ENCODE measurements around the gene PPFIA2.

Gene PPFIA2

DNA sequence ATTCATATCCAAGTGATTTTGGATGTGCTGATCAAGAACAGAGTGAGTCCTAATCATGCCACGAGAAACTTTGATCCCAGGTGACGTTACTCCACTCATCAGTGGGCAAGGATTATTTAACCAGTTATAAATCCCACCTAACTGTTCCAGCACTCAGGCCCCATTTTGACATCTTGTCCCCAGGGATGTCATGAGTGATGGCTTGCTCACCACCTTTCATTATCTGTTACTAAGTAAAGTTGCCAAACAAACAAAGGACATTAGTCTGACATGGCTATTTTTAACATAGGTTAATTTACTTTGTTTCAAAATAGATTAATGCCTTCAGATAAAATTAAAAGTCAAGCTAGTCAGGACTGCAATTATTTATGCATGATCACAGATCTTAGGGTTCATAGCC lies 425.3 kb downstream of the PPFIA2 start:
- no peak for DNase-seq

DNA sequence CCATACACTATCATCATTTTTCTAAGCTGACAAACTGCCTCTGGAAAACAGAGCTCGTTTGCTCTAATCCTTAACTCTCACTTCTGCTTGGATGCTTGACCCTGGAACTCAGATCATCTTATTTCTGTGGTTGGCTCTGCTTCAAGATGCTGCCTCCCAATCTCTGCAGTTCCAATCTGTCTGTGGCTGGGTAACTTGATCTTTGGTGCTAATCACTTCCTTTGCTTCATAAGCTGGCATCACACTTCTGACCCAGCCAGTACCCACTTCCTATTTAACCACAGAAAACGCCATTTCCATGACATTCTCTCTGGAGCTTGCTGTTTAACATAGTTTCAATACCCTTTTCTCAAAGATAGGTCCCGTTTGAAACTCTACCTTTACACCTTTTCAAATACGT lies 427.1 kb downstream of the PPFIA2 start:
- no peak for DNase-seq

DNA sequence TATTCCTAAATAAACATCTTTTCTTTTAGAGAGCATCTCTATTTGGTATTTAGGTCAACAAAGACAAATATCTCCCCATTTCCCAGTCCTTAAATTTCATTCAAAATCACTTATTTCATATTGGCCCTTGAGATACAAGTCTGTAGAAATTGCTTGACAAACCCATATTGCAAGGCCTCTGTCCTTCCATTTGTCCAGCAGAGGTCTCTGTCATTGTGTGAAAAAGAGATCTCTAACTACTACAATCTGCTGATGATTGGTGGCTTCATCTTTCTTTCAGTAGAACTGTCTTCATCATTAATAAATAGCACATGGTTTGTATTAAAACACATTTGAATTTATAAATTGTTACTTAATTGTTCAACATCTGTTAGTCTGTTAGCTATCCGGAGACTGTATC lies 428.7 kb downstream of the PPFIA2 start:
- DNase-seq = no peak

DNA sequence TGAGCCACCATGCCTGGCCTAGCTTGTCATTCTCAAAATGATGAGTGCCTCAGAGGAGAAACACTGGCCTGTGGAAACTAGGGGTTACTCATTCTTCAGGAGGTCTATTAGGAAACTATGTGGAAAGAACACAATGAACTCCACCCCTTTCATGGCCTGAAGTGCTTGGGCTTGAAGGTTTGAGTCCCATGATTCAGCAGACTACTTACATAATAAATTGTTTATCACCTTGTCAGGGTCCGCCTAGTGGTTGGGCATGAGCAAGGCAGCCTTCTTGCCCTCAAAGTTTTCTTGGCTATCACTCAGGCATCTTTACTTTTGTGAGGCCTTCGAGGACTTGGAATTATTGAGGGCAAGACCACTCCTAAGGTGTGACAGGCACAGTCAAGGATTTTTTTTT lies 430.1 kb downstream of the PPFIA2 start:
- DNase-seq = no peak

DNA sequence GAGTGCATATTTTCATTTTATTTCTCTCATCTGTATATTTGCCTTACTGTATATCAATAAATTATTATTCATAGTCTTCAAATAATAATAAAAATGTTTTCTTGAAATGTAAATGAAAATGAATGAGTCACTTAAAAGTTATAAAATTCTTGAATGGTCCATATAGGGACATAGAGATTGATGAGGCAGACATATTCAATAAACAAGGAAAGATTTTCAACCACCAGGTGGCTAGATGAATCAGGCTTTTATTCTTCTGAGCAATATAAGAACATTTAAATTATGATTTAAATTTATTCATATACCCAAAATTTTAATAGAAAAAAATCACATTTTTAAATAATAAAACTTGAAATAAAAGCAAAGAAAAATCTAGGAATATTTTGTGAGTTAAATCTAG lies 431.7 kb downstream of the PPFIA2 start:
- no peak for DNase-seq

DNA sequence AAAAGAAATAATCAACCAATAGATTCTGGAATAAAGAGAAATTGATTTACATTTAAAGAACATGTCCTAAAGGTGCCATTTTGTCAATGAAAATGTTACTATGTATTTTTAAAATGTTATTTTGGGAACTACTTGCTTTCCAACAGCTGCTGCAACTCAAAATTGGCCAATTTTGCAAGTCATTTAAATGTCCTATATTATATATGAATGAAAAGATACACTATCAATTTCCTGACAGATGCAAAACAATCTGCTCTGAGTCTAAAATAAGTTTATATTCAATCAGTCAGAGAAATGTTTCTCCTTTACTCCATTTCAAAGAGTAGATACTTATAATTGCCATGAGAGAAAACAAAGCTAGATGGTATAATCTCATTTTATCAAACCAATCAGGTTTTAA lies 434.1 kb downstream of the PPFIA2 start:
- DNase-seq = no peak

DNA sequence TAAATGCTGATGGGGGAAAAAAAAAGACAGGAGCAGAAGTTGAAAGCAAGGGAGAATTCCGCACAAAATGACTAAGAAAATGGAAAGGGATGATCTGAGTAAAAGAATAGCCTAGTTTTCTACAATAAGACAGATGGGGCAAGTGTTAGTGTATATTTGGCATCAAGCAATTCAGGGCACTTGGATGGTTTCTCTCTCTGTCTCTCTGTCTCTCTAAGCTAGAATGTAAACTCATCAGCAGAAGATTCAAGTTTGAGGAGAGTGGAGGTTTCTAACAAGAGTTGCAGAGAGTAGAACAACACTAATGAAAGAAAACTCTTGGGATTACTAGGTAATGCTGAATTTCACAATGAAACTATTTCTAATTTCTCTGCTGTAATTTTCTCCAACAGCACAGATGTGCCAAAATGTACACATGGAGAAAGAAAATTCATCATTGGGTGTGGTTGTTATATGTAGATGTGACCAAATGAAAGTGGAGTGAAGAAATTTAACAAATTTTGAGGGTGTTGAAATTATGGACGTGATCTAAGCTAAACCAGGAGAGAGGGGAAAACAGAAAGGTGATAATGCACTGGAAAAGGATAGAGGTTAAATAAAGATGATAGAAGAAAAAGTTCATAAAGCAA lies 444.1 kb downstream of the PPFIA2 start:
- DNase-seq = no peak

DNA sequence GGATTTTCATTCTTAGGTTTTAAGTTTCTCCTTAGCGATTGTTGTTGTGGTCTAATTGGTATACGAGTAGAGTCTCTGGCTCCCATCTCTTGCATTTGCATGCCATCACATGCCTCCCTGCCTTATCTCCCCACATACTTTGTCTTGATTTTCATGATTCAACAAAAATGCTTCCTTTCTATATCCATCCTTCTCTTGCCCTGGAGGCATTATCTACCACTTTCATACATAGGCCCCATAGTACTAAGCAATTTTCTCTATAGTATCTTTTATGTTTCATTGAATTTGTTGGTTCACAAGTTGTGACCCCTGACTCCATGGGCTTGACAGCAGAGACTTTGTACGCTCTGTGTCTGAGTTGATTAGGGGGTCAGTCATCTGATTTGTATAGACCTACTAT lies 455.2 kb downstream of the PPFIA2 start:
- no peak for DNase-seq

DNA sequence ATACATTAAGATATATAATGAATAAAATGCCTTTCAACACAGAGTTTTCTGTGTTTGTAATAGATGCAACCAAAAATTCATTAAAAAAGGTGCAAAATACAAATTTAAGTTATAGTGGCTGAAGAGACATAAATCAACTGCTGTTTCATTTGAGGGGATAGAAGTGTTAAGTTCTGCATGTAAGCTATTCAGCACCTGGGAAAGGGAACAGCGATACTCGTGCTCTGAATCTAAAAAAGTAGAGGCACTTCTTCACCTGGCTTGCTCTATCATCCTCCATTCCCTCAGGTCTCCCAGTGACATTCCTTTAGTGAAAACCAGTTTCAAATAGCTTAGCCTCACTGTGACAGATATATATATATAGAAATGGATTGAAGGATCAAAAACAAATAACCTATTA lies 458.7 kb downstream of the PPFIA2 start:
- no peak for DNase-seq

DNA sequence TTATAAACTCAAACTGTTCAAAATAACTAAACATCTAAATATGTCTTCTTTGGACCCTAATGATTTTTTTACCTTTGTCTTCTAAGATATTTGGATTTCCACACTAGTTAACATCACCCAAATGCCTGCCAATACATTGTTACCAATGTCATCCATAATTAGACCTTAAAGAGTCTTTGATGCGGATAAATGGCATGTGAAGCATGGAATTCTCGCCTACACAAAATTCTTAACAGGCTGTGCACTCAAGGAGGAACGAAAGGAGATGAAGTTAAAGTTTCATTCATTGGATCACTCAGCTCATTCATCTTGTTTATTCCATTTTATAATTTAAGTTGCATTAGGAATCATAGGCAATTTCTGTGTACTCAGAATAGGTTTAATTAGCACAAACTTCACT lies 461.5 kb downstream of the PPFIA2 start:
- DNase-seq = no peak

DNA sequence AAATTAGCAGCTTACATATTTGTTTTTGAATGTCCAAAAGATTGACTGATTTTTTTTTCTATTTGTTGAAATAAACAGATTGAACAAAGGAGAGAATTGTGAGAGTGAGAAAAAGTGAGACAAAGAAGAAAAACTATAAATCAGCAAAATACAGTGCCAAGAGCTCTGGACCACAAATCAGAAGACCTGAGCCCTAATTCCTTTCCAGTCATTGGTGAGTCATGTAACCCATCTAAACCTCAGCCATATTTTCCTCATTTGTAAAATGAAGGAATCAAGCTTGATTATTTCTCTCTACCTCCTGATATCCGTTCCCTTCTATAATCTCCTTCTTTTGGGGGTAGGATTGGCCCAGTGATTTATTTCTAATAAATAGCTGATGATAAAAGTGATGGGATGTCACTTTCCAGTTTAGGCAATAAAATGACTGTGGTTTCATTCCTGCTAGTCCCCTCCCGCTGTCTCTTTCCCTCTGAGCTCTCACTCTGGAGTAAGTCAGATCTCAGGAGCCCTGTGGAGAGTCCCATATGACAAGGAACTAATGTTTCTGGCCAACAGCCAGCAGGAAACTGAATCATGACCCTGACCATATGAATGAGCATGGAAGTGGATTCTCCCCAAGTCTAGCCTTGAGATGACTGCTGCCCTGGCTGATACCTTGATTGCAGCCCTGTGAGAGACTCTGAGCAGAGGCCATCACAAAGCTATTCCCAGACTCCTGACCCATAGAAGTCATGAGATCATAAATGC lies 462.4 kb downstream of the PPFIA2 start:
- no peak for DNase-seq

DNA sequence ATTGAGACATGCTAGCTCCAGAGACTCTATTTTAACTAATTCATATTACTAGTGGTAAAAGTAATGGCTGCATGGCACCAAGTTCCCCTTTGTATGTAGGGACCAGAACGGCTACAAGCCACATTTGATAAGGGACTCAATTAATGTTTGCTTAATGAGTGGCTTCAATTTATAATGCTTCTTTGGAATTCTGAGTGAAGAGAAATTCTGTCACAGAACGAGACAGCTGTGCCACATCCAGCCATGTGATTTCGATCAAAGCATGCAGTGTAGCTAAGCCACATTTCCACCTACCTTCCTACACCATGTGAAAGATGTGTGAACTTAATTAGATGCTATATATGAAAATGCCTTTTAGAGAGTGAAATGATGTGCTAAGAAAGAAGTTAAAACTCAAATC lies 463.9 kb downstream of the PPFIA2 start:
- no peak for DNase-seq

DNA sequence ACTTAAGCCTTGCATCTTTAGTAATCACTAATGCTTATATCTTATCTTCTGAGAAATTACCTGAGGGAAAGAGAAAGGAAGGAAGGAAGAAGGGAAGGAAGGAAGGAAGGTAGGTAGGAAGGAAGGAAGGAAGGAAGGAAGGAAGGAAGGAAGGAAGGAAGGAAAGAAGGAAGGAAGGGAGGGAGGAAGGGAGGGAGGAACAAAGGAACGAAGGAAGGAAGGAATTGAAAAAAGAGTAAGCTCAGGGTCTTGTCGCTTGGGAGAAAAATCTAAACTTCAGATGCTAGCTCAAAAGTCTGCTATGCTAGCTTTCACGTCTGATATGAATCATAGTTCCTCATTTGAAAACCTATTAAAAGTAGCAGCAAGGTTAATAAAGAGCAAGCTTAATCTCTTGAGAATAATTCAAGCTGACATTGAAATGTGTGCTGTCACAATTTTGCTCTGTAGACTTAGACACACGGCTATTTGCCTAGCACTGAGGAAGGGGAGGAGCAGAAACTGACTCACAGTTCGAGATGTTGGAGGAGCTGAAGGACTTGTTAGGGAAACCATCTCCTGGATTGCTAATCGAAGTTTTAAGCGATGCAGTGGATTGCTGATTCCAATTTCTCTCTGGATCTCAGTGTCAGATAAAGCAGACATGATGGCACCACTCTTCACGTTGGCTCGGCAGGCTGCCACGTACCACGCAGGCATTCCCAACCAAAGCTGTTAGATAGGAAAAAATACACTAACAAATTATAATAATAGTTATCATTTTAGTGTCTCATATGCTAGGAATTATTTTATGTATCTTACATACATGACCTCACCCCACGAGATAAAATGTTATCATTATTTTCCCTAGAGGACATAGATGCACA lies 464.6 kb downstream of the PPFIA2 start:
- no peak for DNase-seq

DNA sequence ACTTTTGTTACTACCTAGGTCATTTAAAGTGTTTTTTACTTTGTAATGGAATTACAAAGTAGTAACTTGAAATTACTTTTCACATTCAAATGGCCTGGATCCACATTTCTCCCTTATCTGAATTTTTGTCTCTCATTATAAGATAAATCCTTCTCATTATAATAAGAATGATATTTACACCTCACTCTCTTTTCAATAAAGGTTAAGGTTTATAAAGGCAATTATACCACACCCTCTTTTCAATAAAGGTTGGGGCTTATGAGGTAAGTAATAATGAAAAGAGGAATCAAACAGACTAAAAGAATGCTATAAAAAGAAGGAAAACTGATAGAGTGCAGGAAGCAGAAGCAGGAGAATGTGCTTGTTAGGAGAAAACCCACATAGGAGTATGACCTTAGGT lies 470.5 kb downstream of the PPFIA2 start:
- no peak for DNase-seq

DNA sequence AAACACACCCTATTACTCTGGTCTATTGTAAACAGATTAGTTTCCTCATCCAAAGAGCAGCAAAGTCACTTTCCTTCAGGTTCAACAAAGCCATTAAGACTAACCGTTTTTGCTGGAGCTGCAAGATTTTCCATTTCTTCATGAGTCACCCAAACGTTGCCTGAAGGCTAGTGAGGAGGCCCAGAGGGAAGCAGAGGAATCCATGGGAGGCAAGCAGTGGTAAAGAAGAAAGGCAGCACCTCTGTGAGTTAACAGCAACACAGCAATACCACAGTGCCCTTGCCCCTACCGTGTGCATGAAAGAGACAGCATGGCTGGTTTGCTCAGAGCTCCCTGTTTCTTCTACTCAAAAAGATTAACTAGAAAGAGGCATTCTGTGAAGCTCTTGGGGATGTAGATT lies 475.0 kb downstream of the PPFIA2 start:
- no peak for DNase-seq

DNA sequence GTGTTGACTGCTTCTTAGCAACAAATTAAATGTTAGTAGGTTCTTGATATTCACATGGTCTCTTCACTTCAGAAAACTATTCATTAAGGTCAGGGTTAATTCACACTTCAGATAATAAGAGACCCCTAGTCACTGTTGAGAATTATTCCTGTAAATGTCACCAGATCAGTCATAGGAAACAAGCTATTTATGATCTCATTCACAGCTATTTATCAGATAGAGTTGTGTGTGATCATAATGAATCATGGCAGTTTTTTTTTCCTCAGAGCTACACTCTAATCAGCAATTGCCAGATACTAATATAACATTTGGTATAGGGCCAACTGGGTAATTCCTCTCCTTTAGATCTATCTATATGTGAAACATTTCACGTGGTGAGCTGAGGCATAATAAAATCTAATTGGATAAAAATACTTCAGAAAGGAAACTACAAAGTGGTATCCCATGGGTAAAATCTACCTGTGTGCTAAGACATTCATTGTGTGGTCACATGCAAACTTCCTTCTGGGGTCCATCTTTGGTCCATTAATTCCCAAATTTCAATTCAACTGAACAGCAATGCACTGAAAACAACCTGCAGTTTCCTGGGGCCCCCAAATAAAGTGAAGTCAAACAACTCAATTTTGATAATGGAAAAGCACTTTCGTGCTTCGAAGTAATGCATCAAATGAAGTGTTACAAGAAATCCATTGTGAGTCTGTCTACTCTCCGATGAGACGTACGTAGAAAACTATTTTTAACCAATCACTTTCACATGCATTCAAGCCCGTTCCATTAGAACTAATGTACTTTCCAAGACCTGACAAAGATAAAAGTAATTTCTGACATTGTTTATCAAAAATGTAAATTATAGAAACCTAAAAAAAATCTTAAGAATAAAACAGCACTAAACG lies 484.3 kb downstream of the PPFIA2 start:
- DNase-seq = no peak

DNA sequence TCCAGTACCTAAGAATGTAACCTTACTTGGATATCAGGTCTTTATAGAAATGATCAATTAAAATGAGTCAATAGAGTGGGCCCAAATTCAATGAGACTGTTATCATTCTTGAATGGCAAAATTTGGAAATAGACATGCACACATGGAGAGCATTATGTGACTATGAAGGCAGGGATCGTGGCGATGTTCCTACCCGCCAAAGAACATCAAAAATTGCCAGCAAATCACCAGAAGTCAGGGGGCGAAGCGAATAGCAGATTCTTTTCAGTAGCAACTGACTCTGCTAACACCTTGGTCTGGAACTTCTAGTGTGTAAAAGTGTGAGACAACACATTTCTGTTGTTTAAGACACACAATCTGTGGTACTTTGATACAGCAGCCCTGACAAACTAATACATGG lies 488.8 kb downstream of the PPFIA2 start:
- no peak for DNase-seq

DNA sequence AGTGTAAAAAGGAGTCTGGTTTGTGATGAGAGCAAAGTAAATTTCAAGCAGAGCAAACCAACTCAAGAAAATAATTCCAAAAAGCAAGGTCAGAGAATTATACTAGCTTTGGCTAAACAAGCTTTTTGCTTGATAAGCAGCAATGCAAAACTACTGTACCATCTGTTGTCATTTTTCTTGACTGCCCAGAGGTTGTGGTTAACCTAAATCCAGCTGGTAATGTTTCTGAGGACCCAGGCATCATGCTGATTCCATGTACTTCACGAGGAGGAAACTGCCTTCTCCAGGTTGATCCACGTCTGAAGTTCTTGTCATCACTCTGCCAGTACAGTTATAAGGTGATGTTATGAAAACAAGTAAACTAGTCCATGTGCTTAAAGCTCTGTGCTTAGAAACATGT lies 496.1 kb downstream of the PPFIA2 start:
- DNase-seq = no peak

DNA sequence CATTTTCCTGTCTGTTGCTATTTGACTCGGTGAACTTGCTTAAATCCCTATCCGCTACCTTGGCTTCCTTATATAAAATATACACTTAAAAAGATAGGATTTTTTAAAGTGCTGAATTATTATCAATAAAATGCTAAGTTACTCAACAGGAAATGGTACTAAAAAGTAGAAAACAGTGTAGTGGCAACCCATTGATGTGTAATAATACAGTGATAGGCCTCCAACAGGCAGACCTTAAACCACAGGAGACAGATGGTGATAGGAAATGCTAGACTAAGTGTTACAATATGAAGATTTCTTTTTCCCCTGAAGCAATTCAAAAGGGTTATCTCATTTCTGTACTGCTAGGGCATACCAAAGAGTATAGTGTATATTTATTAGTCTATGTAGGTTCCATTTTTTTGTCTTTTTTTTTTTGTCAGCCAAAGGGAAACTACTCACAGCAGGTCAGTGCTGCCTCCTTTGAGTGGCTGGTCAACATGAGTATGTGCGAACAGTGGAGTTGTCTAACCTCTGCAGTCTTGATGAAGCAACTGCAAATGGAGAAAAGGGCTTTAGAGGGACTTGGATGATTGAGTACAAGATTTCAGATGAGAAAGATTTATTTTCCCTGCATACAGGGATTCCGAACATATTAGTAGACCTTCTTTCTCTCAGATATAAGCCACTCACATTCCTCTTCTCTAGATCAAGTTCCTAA lies 497.5 kb downstream of the PPFIA2 start:
- DNase-seq = no peak

DNA sequence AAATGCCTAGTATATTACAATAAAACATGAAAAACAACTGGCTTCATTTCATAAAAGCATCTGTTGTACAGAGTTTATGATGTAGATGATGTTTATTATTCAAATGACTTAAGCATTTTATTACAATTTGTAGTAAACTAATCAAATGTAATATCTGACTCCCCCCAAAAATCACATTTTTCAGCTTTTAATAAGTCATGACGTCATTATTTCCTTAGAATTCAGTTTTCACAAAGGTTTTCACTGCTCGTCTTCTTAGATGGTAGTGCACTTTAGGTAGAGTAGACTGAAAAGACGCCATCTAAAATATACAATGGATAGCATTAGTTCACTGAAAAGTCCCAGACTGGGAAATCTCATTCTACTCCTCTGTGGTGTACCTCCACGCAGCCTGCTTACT lies 499.8 kb downstream of the PPFIA2 start:
- DNase-seq = no peak

DNA sequence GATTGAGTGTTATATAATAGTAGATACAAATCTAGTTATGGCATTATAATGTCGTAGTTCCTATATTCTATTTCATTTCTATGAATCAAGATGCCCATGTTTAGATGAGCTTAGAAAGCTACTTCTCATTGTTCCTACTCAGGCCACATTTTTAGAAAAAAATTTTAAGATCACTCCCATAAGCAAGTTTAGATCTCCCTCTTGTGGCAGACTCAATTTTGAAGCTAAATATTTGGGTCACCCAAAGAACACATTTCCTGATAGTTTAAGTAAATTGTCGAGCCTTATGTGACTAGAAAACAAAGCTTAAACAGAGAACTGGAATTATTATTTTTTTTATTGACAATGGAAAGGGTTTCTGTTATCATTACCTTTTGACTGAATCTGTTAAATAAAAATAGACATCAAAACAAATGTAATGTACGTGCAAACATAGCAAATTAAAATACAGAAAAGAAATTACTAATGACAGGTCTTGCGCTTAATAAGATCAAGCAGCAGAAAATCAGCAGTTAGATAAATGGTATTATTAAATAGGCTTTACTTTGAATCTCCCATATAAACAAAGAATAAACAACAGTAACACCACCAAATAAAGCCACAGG lies 501.1 kb downstream of the PPFIA2 start:
- peak; percentile 4 for DNase-seq

DNA sequence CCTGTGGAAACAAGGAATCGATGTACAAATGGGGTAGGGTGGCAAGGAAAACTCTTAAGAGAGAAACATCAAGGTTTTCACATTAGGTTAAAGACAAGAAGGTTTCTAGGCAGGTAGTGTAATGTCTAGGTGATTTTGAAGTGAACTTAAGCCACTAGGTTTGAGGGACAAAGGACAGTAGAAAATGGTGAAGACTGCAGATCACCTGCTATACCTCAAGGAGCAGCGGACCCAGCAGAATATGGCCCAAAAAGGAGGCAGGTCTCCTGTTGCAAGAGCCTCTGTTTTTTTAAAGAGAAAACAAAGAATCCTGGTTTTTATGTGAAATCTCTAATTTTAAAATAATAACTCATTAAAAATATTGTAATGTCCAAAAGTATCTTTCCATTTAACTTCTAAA lies 503.2 kb downstream of the PPFIA2 start:
- DNase-seq = no peak
